WTC11 (cell line): ENCODE results near the gene MAP1LC3A. TPM values are rescaled to one million over a fixed set of nuclear protein-coding genes. Genes with fewer than 3 reads are reported as not detected.

ENCODE experiments used
- ATAC-seq: fragments of 200-7000 bp; cut with Tn5 transposase; 2 replicates; pipeline ENCODE4 v1.10.0; 2021; ENCODE audit warnings: mild to moderate bottlenecking, moderate library complexity
- CTCF ChIA-PET: fragments of 300-600 bp; sonication (Branson Sonifier 250); formaldehyde crosslinking; loops from one replicate; lab custom pipeline; 2021; ENCODE audit warnings: antibody characterized with exemption; lab: Charles Lee
- POLR2A ChIA-PET: fragments of 350-600 bp; sonication (Branson Sonifier 250); formaldehyde crosslinking; loops from one replicate; lab custom pipeline; 2021; ENCODE audit warnings: antibody characterized with exemption; lab: Charles Lee
- DNase-seq: peaks from one replicate; pipeline ENCODE4 v3.0.0; 2021; ENCODE audit warnings: low spot score
- H3K27ac Mint-ChIP-seq: 2 replicates; pipeline ENCODE4 v1.8.0; 2021; ENCODE audit warnings: mixed read lengths
- H3K27me3 Mint-ChIP-seq: 2 replicates; pipeline ENCODE4 v1.8.0; 2021; ENCODE audit warnings: low read depth, mild to moderate bottlenecking, moderate library complexity, mixed read lengths
- H3K36me3 Mint-ChIP-seq: 2 replicates; pipeline ENCODE4 v1.8.0; 2021; ENCODE audit warnings: mixed read lengths
- H3K4me1 Mint-ChIP-seq: 2 replicates; pipeline ENCODE4 v1.8.0; 2022; ENCODE audit warnings: mixed read lengths
- H3K4me3 Mint-ChIP-seq: 2 replicates; pipeline ENCODE4 v1.8.0; 2021; ENCODE audit warnings: mild to moderate bottlenecking, moderate library complexity, mixed read lengths
- H3K9me3 Mint-ChIP-seq: 2 replicates; pipeline ENCODE4 v1.8.0; 2021; ENCODE audit warnings: mixed read lengths
- ATF1 ChIP-seq: sonication (generic); formaldehyde crosslinking; IDR thresholded peaks from 2 replicates; pipeline ENCODE4 v1.8.1; 2023; ENCODE audit warnings: mild to moderate bottlenecking, moderate library complexity, missing genetic modification reagents
- CBFB ChIP-seq: sonication (generic); formaldehyde crosslinking; IDR thresholded peaks from 2 replicates; pipeline ENCODE4 v1.8.1; 2022; ENCODE audit warnings: mild to moderate bottlenecking, low read depth, missing genetic modification reagents
- CREB1 ChIP-seq: sonication (generic); formaldehyde crosslinking; IDR thresholded peaks from 2 replicates; pipeline ENCODE4 v1.8.0; 2023; ENCODE audit warnings: mild to moderate bottlenecking, missing genetic modification reagents
- FOXJ3 ChIP-seq: sonication (generic); formaldehyde crosslinking; IDR thresholded peaks from 2 replicates; pipeline ENCODE4 v1.9.0; 2021; ENCODE audit warnings: missing genetic modification reagents, mild to moderate bottlenecking, borderline replicate concordance
- GABPB1 ChIP-seq: sonication (generic); formaldehyde crosslinking; IDR thresholded peaks from 2 replicates; pipeline ENCODE4 v1.8.1; 2023; ENCODE audit warnings: mild to moderate bottlenecking, missing genetic modification reagents
- GRHL2 ChIP-seq: fragments of 250-450 bp; sonication (Bioruptor Pico); IDR thresholded peaks from 2 replicates; pipeline ENCODE4 v1.8.0; 2022; ENCODE audit warnings: mild to moderate bottlenecking, moderate library complexity; ENCODE audit not compliant: insufficient replicate concordance, severe bottlenecking
- GTF2I ChIP-seq: fragments of 250-450 bp; sonication (Bioruptor Pico); conservative IDR thresholded peaks from 2 replicates; pipeline ENCODE4 v1.4.0; 2021; ENCODE audit warnings: mild to moderate bottlenecking
- HMGA2 ChIP-seq: fragments of 250-450 bp; sonication (Bioruptor Pico); IDR thresholded peaks from 2 replicates; pipeline ENCODE4 v1.4.0; 2021; ENCODE audit warnings: mild to moderate bottlenecking, moderate library complexity
- HMGXB4 ChIP-seq: sonication (generic); formaldehyde crosslinking; IDR thresholded peaks from 2 replicates; pipeline ENCODE4 v1.8.1; 2023; ENCODE audit warnings: mild to moderate bottlenecking, moderate library complexity, missing genetic modification reagents
- IRF1 ChIP-seq: sonication (generic); formaldehyde crosslinking; IDR thresholded peaks from 2 replicates; pipeline ENCODE4 v1.8.0; 2023; ENCODE audit warnings: missing genetic modification reagents
- JAZF1 ChIP-seq: fragments of 250-450 bp; sonication (Bioruptor Pico); IDR thresholded peaks from 2 replicates; pipeline ENCODE4 v1.9.0; 2021; ENCODE audit warnings: moderate library complexity, mild to moderate bottlenecking, inconsistent platforms
- KAT7 ChIP-seq: sonication (generic); formaldehyde crosslinking; IDR thresholded peaks from 2 replicates; pipeline ENCODE4 v1.8.1; 2023; ENCODE audit warnings: missing genetic modification reagents, mild to moderate bottlenecking, borderline replicate concordance
- NFYB ChIP-seq: sonication (generic); formaldehyde crosslinking; conservative IDR thresholded peaks from 2 replicates; pipeline ENCODE4 v1.8.0; 2022; ENCODE audit warnings: low read depth, missing genetic modification reagents
- NR2C2 ChIP-seq: sonication (generic); formaldehyde crosslinking; IDR thresholded peaks from 2 replicates; pipeline ENCODE4 v1.8.0; 2022; ENCODE audit warnings: mild to moderate bottlenecking, missing genetic modification reagents
- PRRX2 ChIP-seq: fragments of 250-450 bp; sonication (Bioruptor Pico); IDR thresholded peaks from 2 replicates; pipeline ENCODE4 v1.8.0; 2021; ENCODE audit warnings: mild to moderate bottlenecking
- RELA ChIP-seq: sonication (generic); formaldehyde crosslinking; IDR thresholded peaks from 2 replicates; pipeline ENCODE4 v1.8.1; 2022; ENCODE audit warnings: missing genetic modification reagents, mild to moderate bottlenecking, borderline replicate concordance
- RORB ChIP-seq: fragments of 250-450 bp; sonication (Bioruptor Pico); IDR thresholded peaks from 2 replicates; pipeline ENCODE4 v1.9.0; 2021; ENCODE audit warnings: mild to moderate bottlenecking
- SMAD3 ChIP-seq: sonication (generic); formaldehyde crosslinking; IDR thresholded peaks from 2 replicates; pipeline ENCODE4 v1.8.0; 2022; ENCODE audit warnings: missing genetic modification reagents, mild to moderate bottlenecking, borderline replicate concordance
- TCF7 ChIP-seq: sonication (generic); formaldehyde crosslinking; IDR thresholded peaks from 2 replicates; pipeline ENCODE4 v1.8.0; 2022; ENCODE audit warnings: mild to moderate bottlenecking, low read depth, missing genetic modification reagents, moderate library complexity
- TEAD1 ChIP-seq: sonication (generic); formaldehyde crosslinking; IDR thresholded peaks from 2 replicates; pipeline ENCODE4 v1.8.0; 2022; ENCODE audit warnings: mild to moderate bottlenecking, missing genetic modification reagents
- ZNF232 ChIP-seq: sonication (generic); formaldehyde crosslinking; IDR thresholded peaks from 2 replicates; pipeline ENCODE4 v1.8.0; 2022; ENCODE audit warnings: mild to moderate bottlenecking, missing genetic modification reagents
- ZNF423 ChIP-seq: fragments of 250-450 bp; sonication (Bioruptor Pico); IDR thresholded peaks from 2 replicates; pipeline ENCODE4 v2.1.2; 2022; ENCODE audit warnings: mild to moderate bottlenecking, moderate library complexity
- total RNA-seq: library from RNA; stranded (reverse); gene quantifications from 3 replicates; pipeline ENCODE4 v1.2.3, GENCODE V29; 2021
- TF ChIP-seq, protein P1 (sequence below): sonication (generic); formaldehyde crosslinking; IDR thresholded peaks from 2 replicates; pipeline ENCODE4 v1.8.1; 2022; ENCODE audit warnings: low read depth, missing genetic modification reagents, borderline replicate concordance
- TF ChIP-seq, protein P2 (sequence below): sonication (generic); formaldehyde crosslinking; IDR thresholded peaks from 2 replicates; pipeline ENCODE4 v1.8.1; 2022; ENCODE audit warnings: mild to moderate bottlenecking, missing genetic modification reagents, moderate library complexity, borderline replicate concordance
- TF ChIP-seq, protein P3 (sequence below): sonication (generic); formaldehyde crosslinking; IDR thresholded peaks from 2 replicates; pipeline ENCODE4 v1.8.1; 2023; ENCODE audit warnings: mild to moderate bottlenecking, missing genetic modification reagents

Gene MAP1LC3A
- total RNA-seq, 1 experiment from 2014 or later: 7.5 TPM

GRCh38 chr20:34583544-34583943 is 25.0 kb downstream of the MAP1LC3A start:
- TF ChIP-seq HMGA2 (CRISPR knock-in tag): no peak
- TF ChIP-seq ATF1: no peak
- no peak for TF ChIP-seq TEAD1 (CRISPR knock-in tag)
- TF ChIP-seq TCF7: no peak
- TF ChIP-seq RORB (CRISPR knock-in tag): no peak
- TF ChIP-seq KAT7 (CRISPR knock-in tag): no peak
- DNase-seq (no peak), ATAC-seq (no peak)
- no peak overlapping the region for H3K27ac Mint-ChIP-seq
- ChIA-PET POLR2A (no interaction called here), CTCF (interaction anchor here (1.0 to 1.1 kb wide), 2 partner anchors 126 to 186 kb away, joined by 3 to 4 read pairs; no protein-coding TSS in a partner anchor)
- H3K9me3 Mint-ChIP-seq: no peaks in the 10 kb centered on the region
- no peaks in the 10 kb centered on the region for H3K4me1 Mint-ChIP-seq
- H3K4me3 Mint-ChIP-seq: no peak overlapping the region
- no peaks in the 10 kb centered on the region for H3K27me3 Mint-ChIP-seq
- peaks cover 3% of the 10 kb centered on the region; the same call in 1 of the 2 replicates for H3K36me3 Mint-ChIP-seq

DNA sequence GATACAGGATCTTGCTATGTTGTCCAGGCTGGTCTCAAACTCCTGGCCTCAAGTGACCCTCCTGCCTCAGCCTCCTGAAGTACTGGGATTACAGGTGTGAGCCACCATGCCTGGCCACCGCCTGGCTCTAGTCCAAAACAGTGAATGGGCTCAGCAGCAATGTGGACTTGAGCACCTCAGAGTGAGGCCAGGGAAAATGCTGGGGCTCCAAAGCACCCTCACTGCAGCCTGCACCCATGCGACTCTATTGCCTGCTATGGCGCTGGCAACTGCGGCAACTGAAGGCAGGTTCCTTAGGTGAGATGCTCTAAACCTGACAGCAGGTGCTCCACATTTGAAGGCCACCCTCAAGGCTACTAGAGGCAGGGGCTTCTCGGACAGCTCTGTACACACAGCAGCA is 26.5 kb downstream of the MAP1LC3A start:
- ChIA-PET CTCF (interaction anchor here (0.7 kb wide), 1 partner anchor 24 kb away, joined by 6 read pairs; no protein-coding TSS in a partner anchor), POLR2A (no interaction called here)
- no peak for TF ChIP-seq GABPB1 (CRISPR knock-in tag)
- no peak for TF ChIP-seq RELA (CRISPR knock-in tag)
- no peak for TF ChIP-seq JAZF1 (CRISPR knock-in tag)
- TF ChIP-seq ZNF232 (CRISPR knock-in tag): no peak
- TF ChIP-seq, protein P1, sequence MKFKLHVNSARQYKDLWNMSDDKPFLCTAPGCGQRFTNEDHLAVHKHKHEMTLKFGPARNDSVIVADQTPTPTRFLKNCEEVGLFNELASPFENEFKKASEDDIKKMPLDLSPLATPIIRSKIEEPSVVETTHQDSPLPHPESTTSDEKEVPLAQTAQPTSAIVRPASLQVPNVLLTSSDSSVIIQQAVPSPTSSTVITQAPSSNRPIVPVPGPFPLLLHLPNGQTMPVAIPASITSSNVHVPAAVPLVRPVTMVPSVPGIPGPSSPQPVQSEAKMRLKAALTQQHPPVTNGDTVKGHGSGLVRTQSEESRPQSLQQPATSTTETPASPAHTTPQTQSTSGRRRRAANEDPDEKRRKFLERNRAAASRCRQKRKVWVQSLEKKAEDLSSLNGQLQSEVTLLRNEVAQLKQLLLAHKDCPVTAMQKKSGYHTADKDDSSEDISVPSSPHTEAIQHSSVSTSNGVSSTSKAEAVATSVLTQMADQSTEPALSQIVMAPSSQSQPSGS: no peak
- TF ChIP-seq CBFB (CRISPR knock-in tag): no peak
- no peak for TF ChIP-seq SMAD3 (CRISPR knock-in tag)
- TF ChIP-seq, protein P2, sequence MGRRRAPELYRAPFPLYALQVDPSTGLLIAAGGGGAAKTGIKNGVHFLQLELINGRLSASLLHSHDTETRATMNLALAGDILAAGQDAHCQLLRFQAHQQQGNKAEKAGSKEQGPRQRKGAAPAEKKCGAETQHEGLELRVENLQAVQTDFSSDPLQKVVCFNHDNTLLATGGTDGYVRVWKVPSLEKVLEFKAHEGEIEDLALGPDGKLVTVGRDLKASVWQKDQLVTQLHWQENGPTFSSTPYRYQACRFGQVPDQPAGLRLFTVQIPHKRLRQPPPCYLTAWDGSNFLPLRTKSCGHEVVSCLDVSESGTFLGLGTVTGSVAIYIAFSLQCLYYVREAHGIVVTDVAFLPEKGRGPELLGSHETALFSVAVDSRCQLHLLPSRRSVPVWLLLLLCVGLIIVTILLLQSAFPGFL (CRISPR knock-in tag): no peak
- no peak for TF ChIP-seq NFYB
- no peak for TF ChIP-seq CREB1 (CRISPR knock-in tag)
- no peak for TF ChIP-seq IRF1
- no peak for TF ChIP-seq HMGXB4 (CRISPR knock-in tag)
- TF ChIP-seq PRRX2 (CRISPR knock-in tag): no peak
- TF ChIP-seq ZNF423 (CRISPR knock-in tag): no peak
- no peak for TF ChIP-seq GRHL2 (CRISPR knock-in tag)
- TF ChIP-seq GTF2I (CRISPR knock-in tag): no peak
- TF ChIP-seq NR2C2 (CRISPR knock-in tag): no peak
- TF ChIP-seq FOXJ3: no peak
- TF ChIP-seq, protein P3, sequence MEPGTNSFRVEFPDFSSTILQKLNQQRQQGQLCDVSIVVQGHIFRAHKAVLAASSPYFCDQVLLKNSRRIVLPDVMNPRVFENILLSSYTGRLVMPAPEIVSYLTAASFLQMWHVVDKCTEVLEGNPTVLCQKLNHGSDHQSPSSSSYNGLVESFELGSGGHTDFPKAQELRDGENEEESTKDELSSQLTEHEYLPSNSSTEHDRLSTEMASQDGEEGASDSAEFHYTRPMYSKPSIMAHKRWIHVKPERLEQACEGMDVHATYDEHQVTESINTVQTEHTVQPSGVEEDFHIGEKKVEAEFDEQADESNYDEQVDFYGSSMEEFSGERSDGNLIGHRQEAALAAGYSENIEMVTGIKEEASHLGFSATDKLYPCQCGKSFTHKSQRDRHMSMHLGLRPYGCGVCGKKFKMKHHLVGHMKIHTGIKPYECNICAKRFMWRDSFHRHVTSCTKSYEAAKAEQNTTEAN (CRISPR knock-in tag): no peak
- H3K27me3 Mint-ChIP-seq: no peaks in the 10 kb centered on the region
- no peaks in the 10 kb centered on the region for H3K9me3 Mint-ChIP-seq
- no peak overlapping the region for H3K27ac Mint-ChIP-seq
- no peak for ATAC-seq
- no peaks in the 10 kb centered on the region for H3K4me1 Mint-ChIP-seq
- no peak for DNase-seq
- peaks cover 3% of the 10 kb centered on the region; the same call in 1 of the 2 replicates for H3K36me3 Mint-ChIP-seq
- no peak overlapping the region for H3K4me3 Mint-ChIP-seq
